HK-2 (cell line): Measurements from ENCODE around the gene OXNAD1.

Experiments
- DNase-seq: peaks from one replicate; pipeline ENCODE4 v3.0.0-alpha.2; 2018; ENCODE audit not compliant: unreplicated experiment

The OXNAD1 gene

GRCh38 chr3:16264708-16265454 is at the start of gene OXNAD1, which contains the start of gene DPH3:
Gene OXNAD1 (plus strand): TSS chr3:16265212. CDS start chr3:16270953, 5,741 bp downstream.
Gene DPH3 (minus strand): TSS chr3:16264943. CDS start chr3:16264876, 67 bp downstream.
- DNase-seq = peak; percentile 96

- no peak for DNase-seq
These were observed 48.6 kb upstream of the OXNAD1 start for GRCh38 chr3:16216373-16216935.

- no peak for DNase-seq
These were observed 45.2 kb upstream of the OXNAD1 start for GRCh38 chr3:16219777-16220176.

- DNase-seq = no peak
These were observed 43.0 kb upstream of the OXNAD1 start for GRCh38 chr3:16221990-16222389.

- no peak for DNase-seq
These were observed 42.5 kb upstream of the OXNAD1 start for GRCh38 chr3:16222547-16222946.

GRCh38 chr3:16224325-16224724 is 40.7 kb upstream of the OXNAD1 start:
- DNase-seq = no peak

- no peak for DNase-seq
These were observed 37.4 kb upstream of the OXNAD1 start for GRCh38 chr3:16227566-16227965.

GRCh38 chr3:16229681-16230080 is 35.3 kb upstream of the OXNAD1 start:
- DNase-seq = no peak

GRCh38 chr3:16231983-16232382 is 33.0 kb upstream of the OXNAD1 start:
- DNase-seq = no peak

GRCh38 chr3:16233806-16234205 is 31.2 kb upstream of the OXNAD1 start:
- DNase-seq = no peak

- no peak for DNase-seq
These were observed 30.7 kb upstream of the OXNAD1 start for GRCh38 chr3:16234281-16234680.

GRCh38 chr3:16236030-16236639 is 28.9 kb upstream of the OXNAD1 start:
- DNase-seq = no peak

- no peak for DNase-seq
These were observed 28.1 kb upstream of the OXNAD1 start for GRCh38 chr3:16236856-16237393.

GRCh38 chr3:16239086-16239770 is 25.8 kb upstream of the OXNAD1 start:
- no peak for DNase-seq

GRCh38 chr3:16239780-16240179 is 25.2 kb upstream of the OXNAD1 start:
- no peak for DNase-seq

- no peak for DNase-seq
These were observed 24.6 kb upstream of the OXNAD1 start for GRCh38 chr3:16240229-16241023.

- no peak for DNase-seq
These were observed 23.8 kb upstream of the OXNAD1 start for GRCh38 chr3:16241225-16241624.

GRCh38 chr3:16242177-16242576 is 22.8 kb upstream of the OXNAD1 start:
- no peak for DNase-seq

- peak; percentile 42 for DNase-seq
These were observed 21.1 kb upstream of the OXNAD1 start for GRCh38 chr3:16243706-16244490.

GRCh38 chr3:16245609-16246008 is 19.4 kb upstream of the OXNAD1 start:
- no peak for DNase-seq
